Neutrophil (primary cell): ENCODE results near the gene TUBGCP4.
A peak's percentile ranks its signal among the peaks of the same experiment; 100 is the strongest.

Experiments used
- H3K27ac ChIP-seq: fragments of 200-600 bp; sonication (generic); 2 replicates; pipeline ENCODE4 v1.5.1; 2016; ENCODE audit warnings: mild to moderate bottlenecking, moderate library complexity
- H3K27me3 ChIP-seq: fragments of 200-600 bp; sonication (generic); 2 replicates; pipeline ENCODE4 v1.6.0; 2016; ENCODE audit warnings: mild to moderate bottlenecking
- H3K36me3 ChIP-seq: fragments of 200-600 bp; sonication (generic); 2 replicates; pipeline ENCODE4 v1.5.1; 2017
- H3K4me1 ChIP-seq, 2 experiments: fragments of 200-600 bp in 1 of 2; sonication (generic) in 1 of 2; 1 replicate in 1 of 2; 2 replicates in 1 of 2; pipeline versions ENCODE4 v1.5.1 to v1.6.1; 2013 to 2016; ENCODE audit warnings: low read depth in 1 of 2, low read length in 1 of 2, mild to moderate bottlenecking in 1 of 2, moderate library complexity in 1 of 2; ENCODE audit not compliant: control insufficient read depth in 1 of 2, insufficient read depth in 1 of 2
- H3K4me3 ChIP-seq, 2 experiments: fragments of 200-600 bp in 1 of 2; sonication (generic) in 1 of 2; 1 replicate in 1 of 2; 2 replicates in 1 of 2; pipeline ENCODE4 v1.5.1; 2013 to 2016; ENCODE audit warnings: low read depth in 1 of 2, low read length in 1 of 2, mild to moderate bottlenecking in 1 of 2, moderate library complexity in 1 of 2
- H3K9me3 ChIP-seq: fragments of 200-600 bp; sonication (generic); 2 replicates; pipeline ENCODE4 v1.5.1; 2016
- TF ChIP-seq, protein P1 (sequence below): fragments of 200-600 bp; sonication (generic); IDR thresholded peaks from 2 replicates; pipeline ENCODE4 v1.5.1; 2016; ENCODE audit warnings: antibody characterized with exemption

TUBGCP4 gene

GRCh38 chr15:43441316-43441715 is 70.4 kb downstream of the TUBGCP4 start:
- Histone ChIP-seq H3K27me3 (no peaks in the 10 kb centered on the region), H3K9me3 (no peaks in the 10 kb centered on the region), H3K36me3 (peaks cover 7% of the 10 kb centered on the region), H3K27ac (peak overlapping the region; percentile 57), H3K4me3 (no peak overlapping the region), H3K4me1 (peaks cover 8% of the 10 kb centered on the region in 2 experiments)
- TF ChIP-seq, protein P1, sequence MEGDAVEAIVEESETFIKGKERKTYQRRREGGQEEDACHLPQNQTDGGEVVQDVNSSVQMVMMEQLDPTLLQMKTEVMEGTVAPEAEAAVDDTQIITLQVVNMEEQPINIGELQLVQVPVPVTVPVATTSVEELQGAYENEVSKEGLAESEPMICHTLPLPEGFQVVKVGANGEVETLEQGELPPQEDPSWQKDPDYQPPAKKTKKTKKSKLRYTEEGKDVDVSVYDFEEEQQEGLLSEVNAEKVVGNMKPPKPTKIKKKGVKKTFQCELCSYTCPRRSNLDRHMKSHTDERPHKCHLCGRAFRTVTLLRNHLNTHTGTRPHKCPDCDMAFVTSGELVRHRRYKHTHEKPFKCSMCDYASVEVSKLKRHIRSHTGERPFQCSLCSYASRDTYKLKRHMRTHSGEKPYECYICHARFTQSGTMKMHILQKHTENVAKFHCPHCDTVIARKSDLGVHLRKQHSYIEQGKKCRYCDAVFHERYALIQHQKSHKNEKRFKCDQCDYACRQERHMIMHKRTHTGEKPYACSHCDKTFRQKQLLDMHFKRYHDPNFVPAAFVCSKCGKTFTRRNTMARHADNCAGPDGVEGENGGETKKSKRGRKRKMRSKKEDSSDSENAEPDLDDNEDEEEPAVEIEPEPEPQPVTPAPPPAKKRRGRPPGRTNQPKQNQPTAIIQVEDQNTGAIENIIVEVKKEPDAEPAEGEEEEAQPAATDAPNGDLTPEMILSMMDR = no peak

DNA sequence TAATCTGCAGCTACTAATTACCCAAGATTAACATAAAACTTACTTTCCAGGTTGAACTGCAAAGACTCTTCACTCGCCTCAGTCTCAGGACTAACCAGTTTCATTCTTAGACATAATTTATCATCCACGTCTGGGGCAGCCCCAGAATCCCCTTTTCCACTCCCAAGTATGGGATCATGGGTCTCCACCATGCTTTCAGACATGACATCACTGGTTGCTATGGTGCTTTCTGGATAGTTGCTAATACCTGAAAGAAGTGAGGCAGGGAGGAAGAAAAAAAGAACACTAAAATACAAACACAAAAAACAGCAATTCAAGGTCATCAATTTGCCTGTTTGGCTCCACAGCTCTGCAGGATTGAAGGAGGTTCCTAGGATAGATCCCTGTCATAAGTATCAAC is 75.4 kb downstream of the TUBGCP4 start:
- Histone ChIP-seq H3K4me3 (no peak overlapping the region), H3K36me3 (no peaks in the 10 kb centered on the region), H3K27me3 (no peaks in the 10 kb centered on the region), H3K4me1 (no peaks in the 10 kb centered on the region), H3K27ac (no peak overlapping the region), H3K9me3 (no peaks in the 10 kb centered on the region)
- TF ChIP-seq, protein P1 = no peak

DNA sequence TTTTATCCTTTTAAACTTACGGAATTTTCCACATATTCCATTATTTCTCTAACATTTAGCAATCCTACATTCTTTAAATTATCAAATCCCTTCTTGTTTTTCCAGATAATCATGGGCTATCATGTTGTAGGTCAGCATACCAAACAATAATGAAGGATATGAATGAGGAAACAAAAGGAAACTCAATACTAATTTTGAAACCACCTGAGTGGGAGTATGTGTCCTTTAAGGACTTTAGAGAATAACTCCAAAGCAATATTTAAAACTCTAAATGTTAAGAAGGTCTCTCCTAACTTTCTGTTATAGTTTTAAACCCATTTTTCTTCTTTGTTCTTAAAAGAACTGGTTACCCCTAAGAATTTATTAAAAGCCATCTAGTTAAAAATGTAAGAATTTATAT is 79.1 kb downstream of the TUBGCP4 start:
- TF ChIP-seq, protein P1 = no peak
- no peaks in the 10 kb centered on the region for H3K36me3 ChIP-seq
- H3K4me3 ChIP-seq = no peak overlapping the region
- H3K27ac ChIP-seq = no peak overlapping the region
- no peaks in the 10 kb centered on the region for H3K9me3 ChIP-seq
- H3K27me3 ChIP-seq = no peaks in the 10 kb centered on the region
- H3K4me1 ChIP-seq = no peaks in the 10 kb centered on the region
